NCI-H1417 (cell line): ENCODE measurements around the gene INCENP.
"Not testable (repeated sequence)": the region's sequence is repeated elsewhere in the genome, so short reads cannot be mapped to it uniquely, and the experiment has no call there.

Source experiments
- DNase-seq, 3 experiments: peaks; one replicate each; lab custom pipeline; 2025; lab: John Stamatoyannopoulos, UW

Gene INCENP

GRCh38 chr11:62123669-62124185, at the start of gene INCENP:
Gene INCENP, plus strand, starts transcription at chr11:62124011. Its CDS starts 4,151 bp downstream, at chr11:62128162.
- DNase-seq = peak; percentile 98 to 100 (median 99)

DNA sequence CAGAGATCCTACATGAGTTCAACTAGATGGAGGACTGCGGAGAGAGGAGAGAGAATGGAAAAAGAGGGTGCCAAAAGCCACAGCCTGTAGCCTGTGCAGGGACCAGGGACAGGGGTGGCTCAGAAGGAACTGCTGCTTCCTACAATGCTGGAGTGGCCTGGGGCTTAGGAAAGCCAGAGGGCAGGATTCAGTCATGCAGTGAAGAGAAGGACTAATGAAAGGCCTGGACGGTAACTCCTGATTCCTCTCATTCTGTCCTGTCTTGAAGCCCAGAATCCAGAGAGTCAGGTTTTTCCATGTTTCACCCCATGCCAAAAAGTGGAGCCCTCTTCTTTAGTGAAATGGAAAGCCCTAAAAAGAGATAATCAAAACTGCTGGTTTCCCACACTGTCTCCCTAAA, 48.4 kb upstream of the INCENP start:
- no peak for DNase-seq

GRCh38 chr11:62077132-62077531, 46.7 kb upstream of the INCENP start:
- DNase-seq = no peak

GRCh38 chr11:62081378-62082291, 42.2 kb upstream of the INCENP start:
- peak; percentile 58 to 86 (median 63) for DNase-seq

- no peak for DNase-seq
Measured at GRCh38 chr11:62082292-62082657, 41.5 kb upstream of the INCENP start.

DNA sequence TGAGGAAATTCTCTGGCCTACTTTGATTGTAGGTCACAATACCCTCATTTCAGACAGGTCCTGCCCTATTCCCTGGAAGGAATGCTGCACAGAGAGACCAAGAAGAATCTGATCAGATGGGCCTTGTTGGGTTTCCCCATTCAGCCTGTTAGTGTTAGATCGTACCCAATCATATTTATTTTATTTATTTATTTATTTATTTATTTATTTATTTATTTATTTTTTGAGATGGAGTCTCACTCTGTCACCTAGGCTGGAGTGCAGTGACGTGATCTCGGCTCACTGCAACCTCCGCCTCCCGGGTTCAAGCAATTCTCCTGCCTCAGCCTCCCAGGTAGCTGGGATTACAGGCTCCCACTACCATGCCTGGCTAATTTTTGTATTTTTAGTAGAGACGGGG, 39.0 kb upstream of the INCENP start:
- not testable (repeated sequence) for DNase-seq

DNA sequence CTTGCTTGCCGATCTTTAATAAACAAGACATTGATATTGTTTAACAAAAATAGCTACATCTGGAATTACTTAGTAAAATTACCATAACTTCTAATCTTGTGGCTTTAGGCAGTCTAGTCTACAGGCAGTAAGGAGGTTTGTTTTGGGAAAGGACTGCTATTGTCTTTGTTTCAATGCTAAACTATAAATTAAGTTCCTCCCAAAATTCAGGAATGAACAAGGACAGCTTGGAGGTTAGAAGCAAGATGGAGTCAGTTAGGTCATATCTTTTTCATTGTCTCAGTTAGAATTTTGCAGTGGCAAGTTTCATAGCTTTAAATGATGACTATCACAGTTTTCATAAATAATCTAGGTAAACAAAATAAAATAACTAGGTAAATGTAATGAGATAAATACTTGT, 36.1 kb upstream of the INCENP start:
- DNase-seq = no peak

GRCh38 chr11:62088331-62088933, 35.4 kb upstream of the INCENP start:
- peak in 2 of 3 experiments; percentile 10 to 12 for DNase-seq

- DNase-seq = no peak
Measured at GRCh38 chr11:62103141-62103540, 20.7 kb upstream of the INCENP start.

DNA sequence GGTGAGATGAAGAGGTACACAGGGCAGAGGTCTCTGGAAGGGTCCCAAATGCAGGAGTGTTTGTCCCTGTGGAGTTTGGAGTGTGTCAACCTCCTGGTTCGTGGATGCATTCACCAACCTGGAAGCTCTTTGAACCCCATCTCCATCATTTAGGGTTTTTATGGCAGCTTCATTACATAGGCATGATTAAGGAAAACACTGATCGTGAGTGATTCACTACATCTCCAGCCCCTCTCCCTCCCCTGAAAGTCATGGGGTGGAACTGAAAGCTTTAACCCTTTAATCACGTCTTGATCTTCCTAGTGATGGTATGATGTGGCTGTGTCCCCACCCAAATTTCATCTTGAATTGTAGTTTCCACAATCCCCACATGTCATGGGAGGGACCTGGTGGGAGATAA, 19.8 kb upstream of the INCENP start:
- DNase-seq = no peak

DNA sequence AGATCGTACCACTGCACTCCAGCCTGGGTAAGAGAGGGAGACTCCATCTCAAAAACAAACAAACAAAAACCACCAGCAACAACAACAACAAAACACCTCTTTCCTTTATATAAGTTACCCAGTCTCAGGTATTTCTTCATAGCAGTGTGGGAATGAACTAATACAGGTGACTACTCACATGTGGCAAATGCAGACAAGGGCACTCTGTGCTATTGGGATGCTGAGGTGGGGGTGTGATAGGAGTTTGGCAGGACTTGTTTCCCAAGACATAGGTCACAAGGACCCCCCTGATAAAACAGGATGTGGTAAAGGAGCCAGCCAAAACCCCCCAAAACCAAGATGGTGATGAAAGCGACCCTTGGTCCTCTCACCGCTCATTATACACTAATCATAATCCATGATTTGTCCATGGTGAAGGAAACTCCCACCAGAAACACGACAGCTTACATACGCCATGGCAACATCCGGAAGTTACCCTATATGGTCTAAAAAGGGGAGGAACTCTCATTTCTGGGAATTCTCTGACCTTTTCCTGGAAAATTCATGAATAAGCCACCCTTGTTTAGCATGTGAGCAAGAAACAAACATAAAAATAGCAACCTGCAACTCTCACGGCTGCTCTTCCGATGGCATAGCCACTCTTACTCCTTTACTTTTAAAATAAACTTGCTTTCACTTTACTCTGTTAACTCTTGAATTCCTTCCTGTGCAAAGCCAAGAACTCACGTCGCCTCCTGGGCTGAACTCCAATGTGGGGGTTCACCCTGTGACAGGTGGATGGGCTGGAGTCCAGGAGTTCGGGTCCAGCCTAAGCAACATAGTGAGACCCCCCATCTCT, 18.8 kb upstream of the INCENP start:
- no peak for DNase-seq

GRCh38 chr11:62105667-62106191, 18.1 kb upstream of the INCENP start:
- no peak for DNase-seq

DNA sequence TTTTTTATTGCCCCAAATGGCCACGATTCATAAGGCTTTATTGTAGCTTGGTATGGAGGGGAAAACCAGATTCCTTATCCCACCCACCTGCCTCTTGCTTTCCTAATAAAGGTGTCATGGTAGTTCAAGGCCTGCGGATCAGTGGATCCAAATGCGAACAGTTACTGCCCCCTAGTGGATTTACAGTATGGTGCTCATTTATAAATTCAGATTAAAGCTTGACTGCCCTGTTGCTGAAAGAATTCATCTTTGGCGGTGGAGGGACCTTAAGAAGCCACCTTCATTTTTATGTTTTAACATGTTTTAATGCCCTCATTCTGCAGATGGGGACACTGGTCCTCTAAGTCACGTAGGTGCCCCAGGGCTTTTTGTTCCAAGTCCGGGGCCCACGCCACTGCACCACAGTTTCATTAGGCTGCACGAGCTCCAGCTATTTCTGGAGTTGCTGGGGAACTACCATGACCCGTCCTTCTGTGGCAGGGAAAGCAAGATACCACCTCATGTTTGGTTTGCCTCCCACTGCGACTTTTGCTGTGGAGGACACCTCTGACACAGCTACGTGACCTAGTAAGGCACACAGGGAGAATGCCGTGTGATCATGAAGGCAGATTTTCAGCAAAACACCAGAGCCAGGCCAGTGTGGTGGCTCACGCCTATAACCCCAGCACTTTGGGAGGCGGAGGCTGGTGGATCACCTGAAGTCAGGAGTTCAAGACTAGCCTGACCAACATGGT, 15.6 kb upstream of the INCENP start:
- DNase-seq = peak; percentile 48 to 85 (median 77)

GRCh38 chr11:62108971-62109404, 14.8 kb upstream of the INCENP start:
- no peak for DNase-seq

- DNase-seq = no peak
Measured at GRCh38 chr11:62115085-62115694, 8.6 kb upstream of the INCENP start.

DNA sequence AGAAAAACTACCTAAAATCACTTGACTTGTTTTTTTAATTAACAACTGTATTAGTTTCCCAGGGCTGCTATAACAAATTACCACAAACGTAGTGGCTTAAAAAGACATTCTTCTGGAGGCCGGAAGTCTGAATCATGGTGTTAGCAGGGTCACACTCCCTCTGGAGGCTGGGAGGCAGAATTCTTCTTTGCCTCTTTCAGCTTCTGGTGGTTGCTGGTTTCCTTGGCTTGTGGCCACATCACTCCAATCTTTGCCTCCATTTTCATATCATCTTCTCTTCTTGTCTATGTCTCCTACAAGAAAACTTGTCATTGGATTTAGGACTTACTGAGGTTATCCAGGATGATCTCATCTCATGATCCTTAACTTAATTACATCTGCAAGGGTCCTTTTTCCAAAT, 7.4 kb upstream of the INCENP start:
- no peak for DNase-seq

- no peak for DNase-seq
Measured at GRCh38 chr11:62119569-62119968, 4.2 kb upstream of the INCENP start.

DNA sequence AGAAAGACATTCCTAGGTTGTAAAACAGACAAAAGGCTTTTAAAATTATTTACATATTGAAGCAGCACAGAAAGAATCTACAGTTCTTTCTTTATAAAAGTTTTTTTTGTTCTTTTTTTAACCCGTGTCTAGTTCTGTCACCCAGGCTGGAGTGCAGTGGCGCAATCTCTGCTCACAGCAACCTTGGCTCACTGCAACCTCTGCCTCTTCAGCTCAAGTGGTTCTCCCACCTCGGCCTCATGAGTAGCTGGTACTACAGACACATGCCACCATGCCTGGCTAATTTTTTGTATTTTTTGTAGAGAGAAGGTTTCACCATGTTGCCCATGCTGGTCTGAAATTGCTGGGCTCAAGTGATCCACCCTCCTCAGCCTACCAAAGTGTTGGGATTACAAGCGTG, 3.8 kb upstream of the INCENP start:
- DNase-seq = no peak

DNA sequence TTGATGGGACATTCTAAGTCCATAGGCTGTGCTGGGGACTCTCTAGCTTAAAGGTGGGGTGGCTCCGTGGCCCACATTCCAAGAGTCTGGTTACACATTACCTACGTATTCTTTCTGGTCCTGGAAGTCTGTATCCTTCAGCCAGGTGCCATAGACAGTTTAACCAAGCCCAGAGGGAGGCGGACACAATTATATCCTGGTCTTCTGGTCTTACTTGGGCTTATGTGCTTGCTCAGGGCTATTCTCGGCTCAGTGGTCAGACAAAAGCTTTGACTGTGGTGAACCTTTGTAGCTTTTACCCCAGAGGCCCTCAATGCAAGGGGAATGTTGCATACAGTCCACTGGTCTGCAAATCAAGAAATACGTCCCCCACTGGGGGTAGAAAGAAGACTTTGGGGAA, 3.4 kb upstream of the INCENP start:
- no peak for DNase-seq

DNA sequence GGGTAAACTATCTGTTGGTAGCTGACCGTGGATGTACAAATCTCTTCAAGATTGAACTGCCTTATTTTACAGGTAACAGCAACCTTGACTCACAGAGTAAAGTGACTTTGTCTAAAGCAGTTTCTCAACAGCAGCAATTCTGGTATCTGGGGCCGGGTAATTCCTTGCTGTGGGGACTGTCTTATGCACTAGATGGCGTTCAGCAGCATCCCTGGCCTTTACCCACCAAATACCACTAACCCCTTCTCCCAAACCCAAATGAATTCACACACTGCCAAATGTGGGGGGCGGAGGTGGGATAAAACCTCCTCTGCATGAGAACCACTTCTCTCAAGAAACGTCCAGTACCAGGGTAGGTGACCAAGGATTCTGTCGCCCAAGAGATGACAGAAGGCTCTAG, 1.7 kb upstream of the INCENP start:
- peak in 1 of 3 experiments; percentile 15 for DNase-seq
